C4-2B (cell line): Measurements from ENCODE around the gene TMEM184A.
"Not testable (repeated sequence)": the region's sequence is repeated elsewhere in the genome, so short reads cannot be mapped to it uniquely, and the experiment has no call there.

Source experiments
- ZFX ChIP-seq: fragments of 450-650 bp; IDR thresholded peaks from 2 replicates; pipeline ENCODE4 v1.6.1; 2017
- TF ChIP-seq, protein P1 (sequence below): fragments of 450-650 bp; conservative IDR thresholded peaks from 2 replicates; pipeline ENCODE4 v1.5.1; 2017; ENCODE audit warnings: mild to moderate bottlenecking

DNA sequence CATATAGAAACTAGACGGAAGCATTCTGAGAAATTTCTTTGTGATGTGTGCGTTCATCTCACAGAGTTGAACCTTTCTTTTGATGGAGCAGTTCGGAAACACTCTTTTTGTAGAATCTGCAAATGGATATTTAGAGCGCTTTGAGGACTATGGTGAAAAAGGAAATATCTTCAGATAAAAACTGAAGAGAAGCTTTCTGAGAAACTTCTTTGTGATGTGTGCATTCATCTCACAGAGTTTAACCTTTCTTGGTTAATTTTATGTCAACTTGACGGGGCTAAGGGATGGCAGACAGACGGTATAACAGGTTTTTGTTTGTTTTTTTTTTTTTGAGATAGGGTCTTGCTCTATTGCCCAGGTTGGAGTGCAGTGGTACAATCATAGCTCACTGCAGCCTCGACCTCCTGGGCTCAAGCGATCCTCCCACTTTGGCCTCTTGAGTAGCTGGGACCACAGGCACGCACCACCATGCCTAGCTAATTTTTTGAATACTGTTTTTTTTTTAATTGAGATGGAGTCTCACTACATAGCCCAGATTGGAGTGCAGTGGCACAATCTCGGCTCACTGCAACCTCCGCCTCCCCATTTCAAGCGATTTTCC, 36.6 kb downstream of the TMEM184A start:
- TF ChIP-seq, protein P1, sequence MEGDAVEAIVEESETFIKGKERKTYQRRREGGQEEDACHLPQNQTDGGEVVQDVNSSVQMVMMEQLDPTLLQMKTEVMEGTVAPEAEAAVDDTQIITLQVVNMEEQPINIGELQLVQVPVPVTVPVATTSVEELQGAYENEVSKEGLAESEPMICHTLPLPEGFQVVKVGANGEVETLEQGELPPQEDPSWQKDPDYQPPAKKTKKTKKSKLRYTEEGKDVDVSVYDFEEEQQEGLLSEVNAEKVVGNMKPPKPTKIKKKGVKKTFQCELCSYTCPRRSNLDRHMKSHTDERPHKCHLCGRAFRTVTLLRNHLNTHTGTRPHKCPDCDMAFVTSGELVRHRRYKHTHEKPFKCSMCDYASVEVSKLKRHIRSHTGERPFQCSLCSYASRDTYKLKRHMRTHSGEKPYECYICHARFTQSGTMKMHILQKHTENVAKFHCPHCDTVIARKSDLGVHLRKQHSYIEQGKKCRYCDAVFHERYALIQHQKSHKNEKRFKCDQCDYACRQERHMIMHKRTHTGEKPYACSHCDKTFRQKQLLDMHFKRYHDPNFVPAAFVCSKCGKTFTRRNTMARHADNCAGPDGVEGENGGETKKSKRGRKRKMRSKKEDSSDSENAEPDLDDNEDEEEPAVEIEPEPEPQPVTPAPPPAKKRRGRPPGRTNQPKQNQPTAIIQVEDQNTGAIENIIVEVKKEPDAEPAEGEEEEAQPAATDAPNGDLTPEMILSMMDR = not testable (repeated sequence)
- not testable (repeated sequence) for TF ChIP-seq ZFX
